Activated CD4-positive, alpha-beta T cell treated with anti-CD3 and anti-CD28 coated beads, Interleukin-2, amount 50 U/mL, for 16 hours (primary cell): ENCODE measurements around the gene POLRMT.
"Not testable (repeated sequence)": the region's sequence is repeated elsewhere in the genome, so short reads cannot be mapped to it uniquely, and the experiment has no call there.

Experiments used
- DNase-seq: peaks from one replicate; pipeline ENCODE4 v3.0.0-alpha.2; 2020

The POLRMT gene

GRCh38 chr19:624433-625109 lies 8.8 kb downstream of the POLRMT start:
- DNase-seq: no peak

- no peak for DNase-seq
Observed at GRCh38 chr19:623974-624373, 9.4 kb downstream of the POLRMT start.

DNA sequence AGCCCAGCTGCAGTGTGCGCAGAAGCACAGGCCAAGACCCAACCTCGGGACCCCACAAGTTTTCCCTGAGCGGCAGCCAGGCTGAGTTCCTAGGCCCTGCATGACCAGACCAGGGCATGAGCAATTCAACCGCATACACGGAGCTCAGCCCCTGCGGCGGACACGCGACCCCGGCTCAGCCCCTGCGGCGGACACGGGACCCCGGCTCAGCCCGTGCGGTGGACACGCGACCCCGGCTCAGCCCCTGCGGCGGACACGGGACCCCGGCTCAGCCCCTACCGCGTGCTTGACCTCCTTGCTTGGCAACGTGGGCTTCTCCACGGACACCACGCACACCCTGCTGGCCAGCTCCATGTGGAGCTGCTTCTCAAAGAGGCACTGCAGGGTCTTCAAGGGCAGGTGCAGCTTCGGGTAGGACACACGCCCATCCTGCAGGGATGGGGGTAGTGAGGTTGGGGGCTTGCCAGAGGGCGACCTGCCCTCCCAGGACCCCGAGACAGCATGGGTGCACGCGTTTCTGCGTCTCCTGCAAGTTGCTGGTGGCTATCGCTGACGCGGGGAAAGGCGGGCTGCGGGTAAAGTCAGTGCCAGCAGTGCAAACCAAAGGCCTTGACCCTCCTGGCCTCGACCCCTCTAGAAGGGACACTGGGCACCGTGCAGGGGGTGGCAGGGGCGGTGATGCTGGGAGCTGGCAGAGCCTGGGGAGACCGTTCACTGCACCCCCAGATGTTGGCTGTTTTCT lies 10.0 kb downstream of the POLRMT start:
- no peak for DNase-seq

- DNase-seq: no peak
Observed at GRCh38 chr19:622666-623065, 10.7 kb downstream of the POLRMT start.

- DNase-seq: no peak
Observed at GRCh38 chr19:621819-622218, 11.5 kb downstream of the POLRMT start.

GRCh38 chr19:621191-621590 lies 12.1 kb downstream of the POLRMT start:
- DNase-seq: not testable (repeated sequence)

- no peak for DNase-seq
Observed at GRCh38 chr19:620166-620862, 13.0 kb downstream of the POLRMT start.

DNA sequence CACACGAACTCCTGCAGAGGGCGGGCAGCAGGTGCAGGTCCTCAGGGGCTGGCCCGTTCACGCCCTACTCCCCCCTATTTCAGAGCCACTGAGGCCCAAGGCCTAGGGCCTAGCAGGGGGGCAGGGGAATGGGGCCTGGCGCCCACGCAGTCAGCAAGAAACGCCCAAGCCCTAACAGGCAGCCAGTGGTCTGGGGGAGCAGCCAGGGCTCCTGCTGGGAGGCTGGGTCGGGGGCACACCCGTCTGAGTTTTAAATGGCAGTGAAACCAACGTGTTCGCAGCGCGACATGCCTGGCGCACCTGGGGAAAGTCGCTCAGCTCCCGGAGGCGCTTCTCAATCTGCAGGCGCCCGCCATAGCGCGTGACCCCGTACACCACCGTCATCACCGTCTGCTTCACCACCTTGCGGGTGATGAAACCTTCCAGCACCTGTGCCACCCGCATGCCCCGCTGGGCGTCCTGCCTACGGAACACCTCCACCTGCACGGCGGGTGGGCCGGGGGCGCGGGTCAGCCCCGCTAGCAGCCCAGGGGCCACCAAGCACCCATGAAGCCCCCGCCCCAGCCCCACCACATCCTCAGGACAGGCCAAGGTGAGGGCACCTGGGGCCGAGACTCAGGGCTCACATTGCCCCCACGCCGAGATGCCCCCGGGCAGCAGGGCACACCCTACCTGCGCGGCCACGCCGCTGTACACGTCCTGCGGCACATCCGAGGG lies 13.9 kb downstream of the POLRMT start:
- DNase-seq: no peak

DNA sequence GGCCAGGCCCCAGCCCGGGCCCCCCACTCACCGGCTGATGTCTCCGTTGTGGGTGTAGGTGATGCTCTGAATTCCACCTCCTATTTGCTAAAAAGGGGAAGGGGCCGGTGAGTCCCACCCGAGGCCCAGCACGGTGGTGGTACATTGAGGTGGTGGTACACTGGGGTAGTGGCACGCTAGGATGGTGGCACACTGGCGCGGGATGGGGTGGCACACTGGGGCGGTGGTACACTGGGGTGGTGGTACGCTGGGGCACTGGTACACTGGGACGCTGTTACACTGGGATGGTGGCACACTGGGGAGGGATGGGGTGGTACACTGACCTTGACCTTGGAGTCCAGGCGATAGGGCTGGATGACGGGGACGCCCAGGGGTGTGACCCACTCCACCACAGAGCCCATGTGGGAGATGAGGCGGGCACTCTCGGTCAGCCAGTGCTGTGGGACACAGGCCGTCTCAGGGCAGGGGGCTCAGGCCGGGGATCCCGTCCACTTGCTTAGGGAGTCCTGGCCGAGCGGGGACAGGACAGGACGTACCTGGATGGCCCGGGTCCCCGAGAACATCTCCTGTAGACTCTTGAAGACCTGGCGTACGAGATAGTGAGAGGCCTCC lies 14.6 kb downstream of the POLRMT start:
- DNase-seq: no peak

DNA sequence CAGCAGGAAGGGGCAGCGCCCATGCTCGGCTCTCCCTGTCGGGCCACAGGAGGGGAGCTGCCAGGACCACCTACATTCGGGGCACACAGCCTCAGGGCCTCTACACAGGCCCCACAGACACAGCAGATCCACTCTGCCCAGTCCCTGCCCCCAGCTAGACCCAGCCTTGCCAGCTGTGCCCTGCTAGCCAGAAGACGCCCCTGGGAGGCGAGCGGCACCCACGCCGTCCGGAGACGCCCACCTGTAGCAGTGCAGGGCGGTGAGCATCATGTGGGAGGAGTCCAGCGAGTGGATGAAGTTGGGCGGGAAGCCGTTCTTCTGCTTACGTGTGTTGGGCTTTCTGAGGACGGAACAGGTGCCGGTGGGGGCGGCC lies 15.1 kb downstream of the POLRMT start:
- no peak for DNase-seq

DNA sequence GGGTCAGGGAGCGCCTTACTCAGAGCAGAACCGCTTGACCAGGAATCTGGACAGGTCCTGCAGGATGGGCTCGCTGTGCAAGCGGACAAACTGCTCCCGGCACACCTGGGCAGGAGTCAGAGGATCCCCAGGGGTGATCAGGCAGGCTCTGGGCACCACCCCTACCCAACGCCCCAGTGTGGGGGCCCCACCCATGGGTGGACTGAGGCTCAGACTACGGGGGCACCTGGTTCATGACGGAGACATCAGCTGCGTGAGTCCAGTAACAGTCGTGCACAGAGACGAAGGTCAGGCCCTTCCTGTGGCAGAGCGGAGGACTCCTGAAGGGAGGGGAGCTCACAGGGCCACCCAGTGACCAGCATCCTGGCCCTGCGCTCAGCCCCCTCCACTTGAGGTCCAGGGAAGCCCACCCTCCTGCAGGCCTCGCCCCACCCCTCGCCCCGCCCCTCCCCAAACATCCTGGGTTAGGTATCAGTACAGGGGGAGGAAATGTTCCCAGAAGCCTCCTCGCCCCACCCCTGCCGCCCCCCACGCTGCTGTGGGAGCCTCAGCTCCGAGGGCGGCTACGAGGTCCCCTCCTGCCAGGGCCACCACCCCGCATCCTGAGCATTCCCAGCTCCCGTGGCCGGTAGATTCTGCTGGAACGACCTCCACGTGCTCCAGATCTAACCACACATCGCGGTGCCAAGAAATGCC lies 15.6 kb downstream of the POLRMT start:
- DNase-seq: no peak

DNA sequence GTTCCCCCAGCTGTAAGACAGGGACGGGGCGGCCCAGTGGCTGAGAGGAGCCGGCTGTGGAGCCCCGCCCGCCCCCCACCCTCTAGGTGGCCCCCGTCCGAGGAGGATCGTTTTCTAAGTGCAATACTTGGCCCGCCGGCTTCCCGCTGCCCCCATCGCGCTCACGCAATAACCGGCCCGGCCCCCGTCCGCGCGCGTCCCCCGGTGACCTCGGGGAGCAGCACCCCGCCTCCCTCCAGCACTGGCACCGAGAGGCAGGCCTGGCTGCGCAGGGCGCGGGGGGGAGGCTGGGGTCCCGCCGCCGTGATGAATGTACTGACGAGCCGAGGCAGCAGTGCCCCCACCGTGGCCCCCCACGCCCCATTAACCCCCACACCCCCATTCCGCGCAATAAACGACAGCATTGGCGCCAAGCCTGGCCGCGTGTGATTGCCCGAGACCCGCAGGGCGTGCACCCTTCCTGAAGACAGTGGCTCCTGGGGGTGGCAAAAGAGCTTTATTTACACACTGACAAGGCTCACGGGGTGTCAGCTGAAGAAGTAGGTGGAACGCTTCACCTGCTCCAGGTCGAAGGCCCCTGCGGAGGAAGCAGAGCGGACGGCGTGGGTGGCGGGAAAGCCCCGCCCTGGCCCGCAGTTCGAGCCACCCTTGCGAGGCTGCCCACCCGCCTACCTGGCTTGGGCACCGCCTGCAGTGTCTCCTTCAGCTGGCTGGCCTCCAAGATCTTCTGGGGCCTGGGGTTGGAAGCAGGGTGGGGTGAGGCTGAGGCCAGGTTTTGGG lies 16.4 kb downstream of the POLRMT start:
- DNase-seq: no peak

GRCh38 chr19:616062-616700 lies 17.2 kb downstream of the POLRMT start:
- DNase-seq: no peak

GRCh38 chr19:615619-616018 lies 17.7 kb downstream of the POLRMT start:
- DNase-seq: no peak

- no peak for DNase-seq
Observed at GRCh38 chr19:613732-614567, 19.4 kb downstream of the POLRMT start.

GRCh38 chr19:612941-613340 lies 20.4 kb downstream of the POLRMT start:
- no peak for DNase-seq

GRCh38 chr19:611481-611868 lies 21.9 kb downstream of the POLRMT start:
- DNase-seq: peak; percentile 82

GRCh38 chr19:610801-611480 lies 22.4 kb downstream of the POLRMT start:
- DNase-seq: peak; percentile 67

GRCh38 chr19:610071-610800 lies 23.1 kb downstream of the POLRMT start:
- peak; percentile 43 for DNase-seq
